ENCODE data around the gene SVIL.
"Not testable (repeated sequence)": the region's sequence is repeated elsewhere in the genome, so short reads cannot be mapped to it uniquely, and the experiment has no call there.

Gene SVIL

DNA sequence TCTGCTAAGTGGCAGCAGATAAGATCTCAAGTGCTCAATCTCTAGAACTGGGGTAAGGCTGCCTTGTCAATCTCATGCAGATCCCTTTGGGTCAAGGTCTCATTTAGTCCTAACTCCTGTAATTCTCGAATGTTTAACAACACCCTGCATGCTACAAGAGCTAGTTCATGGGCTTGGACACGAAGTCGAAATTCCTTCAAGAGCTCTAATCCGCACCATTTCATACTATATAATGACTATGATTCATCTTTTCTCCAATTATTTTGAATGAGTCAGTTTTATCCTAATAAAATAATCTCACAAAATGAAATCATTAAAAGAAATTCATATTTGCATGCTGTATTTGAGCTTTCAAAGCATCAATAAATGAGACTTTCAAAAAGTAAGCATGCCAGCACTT lies 119.7 kb downstream of the SVIL start:
- DNase-seq (ENCODE audit: low read depth) = not testable (repeated sequence)

DNA sequence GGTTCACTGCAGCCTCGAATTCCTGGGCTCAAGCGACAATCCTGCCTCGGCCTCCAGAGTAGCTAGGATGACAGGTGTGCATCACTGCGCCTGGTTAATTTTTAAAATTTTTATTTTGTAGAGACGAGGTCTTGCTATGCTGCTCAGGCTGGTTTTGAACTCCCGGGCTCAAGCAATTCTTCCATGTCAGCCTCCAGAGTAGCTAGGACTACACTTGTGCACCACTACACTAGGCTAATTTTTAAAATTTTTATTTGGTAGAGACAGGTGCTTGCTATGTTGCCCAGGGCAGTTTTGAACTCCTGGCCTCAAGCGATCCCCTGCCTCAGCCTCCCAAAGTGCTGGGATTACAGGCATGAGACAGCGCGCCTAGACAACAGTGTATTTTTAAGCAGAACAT lies 120.5 kb downstream of the SVIL start:
- DNase-seq (ENCODE audit: low read depth) = no peak

DNA sequence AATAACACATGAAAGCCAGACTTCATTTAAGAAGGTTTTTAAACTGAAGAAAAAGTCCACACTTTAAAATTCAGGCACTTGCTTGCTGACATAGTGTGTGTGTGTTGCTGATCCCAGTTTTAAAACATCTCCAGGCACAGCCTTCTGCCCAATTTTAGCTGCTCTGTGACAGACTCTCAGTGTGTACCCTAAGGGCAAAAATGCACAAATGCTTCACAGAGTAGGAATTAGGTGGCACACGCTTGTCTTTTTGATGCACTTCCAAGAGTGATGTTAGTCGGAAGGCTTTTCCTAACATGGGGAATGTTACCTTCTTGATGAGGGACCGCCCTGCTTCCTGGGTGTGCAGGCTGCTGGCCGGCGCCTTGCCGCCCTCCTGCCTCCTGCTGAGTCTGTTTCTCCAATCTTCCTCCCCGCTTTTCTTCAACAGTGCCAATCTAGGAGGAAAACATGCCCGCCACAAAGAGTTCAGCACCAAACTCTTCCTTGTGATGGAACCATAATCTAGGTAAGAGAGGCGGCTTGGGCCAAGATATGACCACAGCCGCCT lies 122.3 kb downstream of the SVIL start:
- DNase-seq (ENCODE audit: low read depth) = no peak

DNA sequence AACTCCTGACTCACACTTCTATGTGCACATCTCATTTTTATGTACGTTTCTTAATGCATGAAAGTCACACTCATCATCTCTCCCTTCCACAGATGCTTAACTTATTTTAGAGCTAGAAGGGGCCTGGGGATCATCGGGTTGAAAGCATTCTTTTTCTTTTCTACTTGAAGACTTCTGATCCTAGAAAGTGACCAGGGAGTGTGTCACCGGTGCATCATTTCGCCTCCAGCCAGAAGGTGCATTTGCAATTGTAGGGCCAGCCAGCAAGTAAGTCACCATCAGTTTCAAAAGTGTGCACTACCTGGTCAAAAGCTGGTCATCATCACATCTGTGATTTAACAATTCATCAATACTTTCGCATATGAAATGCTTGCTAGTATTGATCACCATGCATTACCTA lies 123.0 kb downstream of the SVIL start:
- DNase-seq (ENCODE audit: low read depth) = not testable (repeated sequence)

DNA sequence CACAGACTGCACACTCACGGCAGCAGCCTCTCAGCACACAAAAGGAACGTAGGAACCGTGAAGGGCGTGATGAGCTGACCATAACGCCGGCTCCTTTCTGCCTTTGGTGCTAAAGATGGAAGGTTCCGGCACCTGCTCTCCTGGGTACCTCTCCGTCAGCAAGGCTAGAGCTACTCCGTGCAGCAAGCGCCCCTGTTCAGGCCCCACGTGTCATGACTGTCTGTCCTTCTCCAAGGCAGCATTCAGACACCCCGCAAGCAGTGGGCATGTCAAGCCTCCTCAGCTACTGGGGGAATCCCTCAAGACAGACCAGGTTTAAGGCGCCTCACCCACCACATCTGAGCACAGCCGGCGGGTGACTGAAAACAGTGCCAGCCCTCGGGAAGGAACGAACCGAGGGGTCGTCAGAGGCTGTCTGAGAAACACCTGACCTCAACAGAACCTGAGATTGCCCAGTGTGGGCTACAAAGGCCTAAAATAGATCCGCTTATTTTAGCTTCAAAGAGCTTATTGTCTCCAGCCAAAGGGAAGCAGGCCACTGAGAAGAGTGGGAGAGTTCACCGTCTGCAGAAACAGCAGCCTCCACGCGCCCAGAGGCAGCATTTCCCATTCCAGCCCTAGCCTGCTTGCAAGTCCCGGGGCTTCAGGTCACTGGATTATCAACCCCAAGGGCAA lies 124.2 kb downstream of the SVIL start:
- DNase-seq (ENCODE audit: low read depth) = not testable (repeated sequence)

DNA sequence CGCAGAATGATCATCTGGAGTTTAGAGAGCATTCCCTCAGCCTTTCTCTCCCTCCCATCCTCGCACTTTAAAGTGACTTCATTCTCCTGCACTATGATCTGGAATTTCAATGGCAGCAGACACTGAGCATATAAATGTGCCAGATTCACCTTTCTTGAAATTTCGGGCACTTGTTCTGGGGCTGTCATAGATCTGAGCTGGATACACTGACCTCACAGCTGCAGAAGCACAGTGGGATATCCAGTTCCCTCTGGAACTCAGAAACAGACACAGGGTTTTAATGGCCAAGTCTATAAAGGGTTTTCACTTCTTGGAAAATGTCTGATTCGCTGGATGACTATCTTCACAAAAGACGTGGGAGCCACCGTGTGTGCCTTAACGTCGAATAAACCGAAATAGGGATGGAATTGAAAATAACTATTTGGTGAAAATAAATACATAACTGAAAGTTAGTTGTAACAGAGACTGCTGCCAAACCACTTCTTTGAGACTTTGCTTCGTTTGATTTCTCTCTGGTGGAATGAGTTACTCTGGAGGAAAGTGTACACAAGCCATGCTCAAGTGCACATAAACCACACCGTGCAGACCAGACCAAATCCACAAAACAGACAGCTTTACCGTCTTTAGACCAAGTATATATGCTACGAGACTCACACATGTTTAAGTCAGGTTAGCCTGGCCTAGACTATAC lies 126.1 kb downstream of the SVIL start:
- DNase-seq (ENCODE audit: low read depth) = no peak

DNA sequence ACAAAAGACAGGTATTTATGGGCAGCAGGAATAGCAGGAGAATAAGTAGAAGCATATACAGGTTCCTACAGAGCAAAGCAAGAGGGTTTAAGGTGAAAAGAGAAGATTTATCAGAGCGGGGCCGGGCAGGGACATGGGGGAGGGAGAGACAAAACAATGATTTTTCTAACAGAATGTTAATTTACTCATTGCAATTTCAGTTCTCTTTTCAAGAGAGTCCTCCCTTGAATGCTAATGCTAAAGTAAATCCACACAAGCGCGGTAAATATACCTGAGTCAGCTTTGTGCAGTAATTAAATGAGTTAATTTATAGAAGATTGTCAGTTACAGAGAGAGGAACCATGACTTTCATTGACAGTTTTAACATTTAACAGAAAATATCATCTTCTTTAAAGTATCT lies 127.0 kb downstream of the SVIL start:
- not testable (repeated sequence) for DNase-seq (ENCODE audit: low read depth)

DNA sequence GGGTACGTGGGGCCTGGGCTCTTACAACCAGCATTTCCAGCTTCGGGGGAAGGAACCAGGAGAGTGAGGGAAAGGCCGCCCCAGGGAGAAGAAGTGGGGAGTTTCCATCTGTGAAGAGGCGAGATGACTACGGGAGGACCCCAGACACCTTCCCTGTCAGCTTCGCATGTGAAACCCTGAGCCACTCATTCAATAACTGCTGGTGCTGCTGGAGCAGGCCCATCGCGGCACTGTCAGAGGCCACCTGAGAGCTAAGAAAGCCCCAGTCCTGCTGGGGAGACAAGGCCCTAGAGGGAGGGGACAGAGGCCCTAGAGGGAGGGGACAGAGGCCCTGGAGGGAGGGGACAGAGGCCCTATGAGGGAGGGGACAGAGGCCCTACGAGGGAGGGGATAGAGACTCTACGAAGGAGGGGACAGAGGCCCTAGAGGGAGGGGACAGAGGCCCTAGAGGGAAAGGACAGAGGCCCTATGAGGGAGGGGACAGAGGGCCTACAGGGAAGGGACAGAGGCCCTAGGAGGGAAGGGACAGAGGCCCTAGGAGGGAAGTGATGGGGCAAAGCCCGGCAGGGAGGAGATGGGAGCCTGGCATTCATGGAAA lies 128.3 kb downstream of the SVIL start:
- not testable (repeated sequence) for DNase-seq (ENCODE audit: low read depth)

DNA sequence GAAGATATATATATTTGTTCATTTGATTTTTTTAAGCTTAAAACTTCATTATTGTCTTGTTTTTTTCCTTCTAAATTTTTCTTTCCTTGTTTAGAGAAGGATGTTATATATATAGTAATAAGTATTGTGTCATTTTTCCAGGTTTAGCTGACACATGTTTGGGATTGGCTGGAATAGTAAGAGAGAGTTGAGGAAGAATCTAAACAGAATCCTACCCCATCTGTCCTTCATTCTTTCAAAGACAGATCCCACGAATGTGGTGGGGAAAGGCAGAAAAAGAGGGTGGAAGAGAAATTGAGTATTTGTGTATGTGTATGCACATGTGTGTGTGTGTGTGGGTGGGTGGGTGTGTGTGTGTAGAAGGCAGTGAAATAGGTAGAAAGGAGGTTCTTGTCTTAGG lies 132.4 kb downstream of the SVIL start:
- DNase-seq (ENCODE audit: low read depth) = no peak

DNA sequence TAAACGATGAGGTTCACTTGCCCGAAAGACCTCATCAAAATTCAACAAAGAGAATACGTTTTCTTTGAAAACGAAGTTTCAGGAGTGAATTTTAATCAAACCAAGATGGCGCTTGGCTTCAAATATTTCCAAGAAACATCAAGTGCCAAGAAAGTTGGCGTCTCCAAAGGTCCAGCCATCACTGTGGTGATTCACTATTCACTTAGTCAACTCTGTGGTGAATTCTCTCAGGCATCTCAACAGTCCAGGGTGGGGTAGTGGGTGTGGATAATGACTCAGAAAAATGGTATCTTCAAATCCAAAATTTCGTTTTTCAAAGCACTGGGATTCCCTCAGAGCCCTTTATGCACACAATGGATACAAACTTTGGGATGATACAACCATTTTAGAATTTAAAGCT lies 133.1 kb downstream of the SVIL start:
- DNase-seq (ENCODE audit: low read depth) = no peak

DNA sequence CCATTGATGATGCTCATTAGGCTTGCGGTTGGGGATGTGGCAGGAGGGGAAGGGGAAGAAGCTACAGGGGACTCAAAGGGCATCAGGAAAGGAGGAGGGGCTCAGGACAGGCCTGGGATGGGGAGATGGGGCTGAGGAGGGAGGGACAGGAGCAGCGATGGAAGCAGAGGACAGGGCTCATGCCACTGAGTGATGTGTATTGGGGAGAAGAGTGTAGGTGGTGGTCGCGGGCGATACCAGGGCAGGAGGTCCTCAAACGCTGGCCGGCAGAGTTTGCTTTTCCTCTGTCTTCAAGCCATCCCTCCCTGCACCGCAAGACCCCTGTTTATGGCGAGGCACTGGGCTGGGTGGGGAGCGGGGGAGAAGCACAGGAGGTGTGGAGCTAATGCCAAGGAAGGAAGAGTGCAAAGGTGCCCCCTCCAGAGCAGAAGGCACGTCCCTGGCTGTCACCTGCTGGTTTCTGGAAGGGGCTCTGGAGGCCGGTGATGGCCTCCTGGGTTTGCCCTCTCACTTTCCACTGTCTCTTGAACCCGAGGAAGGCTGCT lies 134.7 kb downstream of the SVIL start:
- DNase-seq (ENCODE audit: low read depth) = no peak

DNA sequence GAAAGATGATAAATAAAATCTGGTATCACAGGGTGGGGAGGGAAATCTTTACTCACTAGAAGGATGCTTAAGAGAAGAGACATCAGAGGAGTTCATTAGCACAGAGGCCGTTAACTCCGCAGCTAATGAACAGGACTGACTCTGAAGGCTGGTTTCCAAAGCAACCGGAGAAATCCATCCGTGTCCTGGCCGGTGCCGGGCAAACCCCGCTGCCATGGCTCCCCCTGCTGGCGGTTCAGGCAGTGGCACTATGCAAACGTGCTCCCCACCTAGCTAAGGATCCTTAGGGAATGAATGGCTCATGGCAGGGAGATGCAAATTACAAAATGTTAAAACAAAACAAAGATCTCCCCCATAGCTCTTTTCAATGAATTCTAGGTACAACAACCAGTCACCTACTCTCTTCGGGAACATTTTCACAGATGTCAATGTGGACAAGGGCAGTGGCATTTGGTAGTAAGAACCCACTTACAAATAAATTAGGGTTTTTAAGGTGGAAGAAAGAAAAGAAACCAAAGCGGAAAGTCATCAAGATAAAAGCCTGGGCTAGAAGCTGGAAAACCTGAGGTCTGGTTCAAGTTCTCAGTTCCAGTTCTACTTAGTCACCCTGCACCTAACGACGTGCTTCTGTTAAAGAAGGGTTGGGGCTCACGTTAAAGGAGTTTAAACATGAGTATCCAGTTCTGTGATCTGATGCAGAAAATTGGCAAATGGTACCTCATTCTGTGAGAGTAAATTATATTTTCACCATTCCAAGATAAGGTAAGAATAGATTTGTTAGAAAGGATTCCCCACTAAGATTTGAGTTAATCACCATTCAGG lies 138.2 kb downstream of the SVIL start:
- peak; percentile 45 for DNase-seq (ENCODE audit: low read depth)

DNA sequence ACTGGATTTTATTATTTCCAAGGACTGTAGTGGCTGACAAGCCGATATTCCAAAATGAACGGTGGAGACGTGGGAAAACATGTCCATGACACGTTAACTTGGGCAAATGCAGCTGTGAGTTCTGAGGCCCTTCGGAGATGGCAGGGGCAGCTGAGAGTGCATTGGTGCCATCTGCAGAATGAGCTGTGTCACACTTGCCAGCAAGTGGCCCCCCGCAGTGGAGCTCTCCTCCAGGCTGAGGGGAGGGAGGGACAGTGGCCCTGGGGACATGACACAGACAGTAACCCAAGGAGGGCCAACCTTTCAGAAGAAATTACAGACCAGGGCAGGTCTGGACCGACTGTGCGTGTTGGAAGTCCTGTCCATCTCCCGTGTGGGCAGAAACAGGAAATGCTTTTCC lies 139.4 kb downstream of the SVIL start:
- no peak for DNase-seq (ENCODE audit: low read depth)

DNA sequence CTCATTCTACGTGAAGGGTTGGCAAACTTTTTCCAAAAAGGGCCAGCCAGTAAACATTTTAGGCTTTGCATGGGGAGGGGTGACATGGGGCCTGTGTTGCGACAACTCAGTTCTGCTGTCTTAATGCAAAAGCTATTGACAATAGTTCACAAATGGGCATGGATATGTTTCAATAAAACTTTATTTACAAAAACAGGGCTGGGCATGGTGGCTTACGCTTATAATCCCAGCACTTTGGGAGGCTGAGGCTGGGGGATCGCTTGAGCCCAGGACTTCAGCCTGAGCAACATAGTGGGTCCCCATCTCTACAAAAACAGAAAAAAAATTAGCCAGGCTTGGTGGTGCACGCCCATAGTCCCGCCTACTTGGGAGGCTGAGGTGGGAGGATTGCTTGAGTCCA lies 141.1 kb downstream of the SVIL start:
- no peak for DNase-seq (ENCODE audit: low read depth)

DNA sequence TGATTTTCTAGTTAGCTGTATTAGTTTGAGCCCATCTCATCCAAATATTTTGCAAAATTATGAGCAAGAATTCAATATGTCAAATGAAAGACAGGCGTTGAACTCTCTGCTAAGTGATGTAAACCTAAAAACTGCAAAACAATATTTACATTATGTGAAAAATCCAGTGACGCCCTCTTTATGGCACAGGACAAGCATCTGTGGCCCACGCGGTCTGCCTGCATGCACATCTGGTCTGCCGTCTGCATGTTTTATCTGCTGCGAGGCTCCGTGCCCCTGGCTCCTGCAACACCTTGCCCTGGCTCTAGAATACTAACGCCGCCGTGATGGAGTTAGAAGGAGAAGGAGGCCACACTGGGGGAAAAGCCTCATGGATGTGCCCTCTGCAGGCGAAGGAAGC lies 142.0 kb downstream of the SVIL start:
- no peak for DNase-seq (ENCODE audit: low read depth)

DNA sequence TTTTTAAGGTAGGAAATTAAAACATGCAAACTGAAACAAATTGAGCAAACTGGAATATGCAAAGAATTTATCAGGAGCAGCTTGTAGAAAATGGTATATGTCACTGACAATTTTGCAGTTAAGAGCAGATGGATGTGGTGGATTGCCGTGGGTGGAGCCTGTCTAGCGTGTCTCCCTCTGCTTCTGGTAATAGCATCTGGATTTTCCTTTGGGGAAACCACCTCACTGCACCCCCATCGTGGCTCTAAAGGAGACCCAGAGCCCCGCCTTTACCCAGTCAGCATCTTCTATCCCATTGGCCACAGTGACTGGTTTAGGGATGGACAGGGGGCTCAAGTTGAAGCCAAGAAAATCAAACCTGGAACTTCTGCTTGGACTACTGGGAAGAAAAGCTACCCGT lies 142.9 kb downstream of the SVIL start:
- no peak for DNase-seq (ENCODE audit: low read depth)

DNA sequence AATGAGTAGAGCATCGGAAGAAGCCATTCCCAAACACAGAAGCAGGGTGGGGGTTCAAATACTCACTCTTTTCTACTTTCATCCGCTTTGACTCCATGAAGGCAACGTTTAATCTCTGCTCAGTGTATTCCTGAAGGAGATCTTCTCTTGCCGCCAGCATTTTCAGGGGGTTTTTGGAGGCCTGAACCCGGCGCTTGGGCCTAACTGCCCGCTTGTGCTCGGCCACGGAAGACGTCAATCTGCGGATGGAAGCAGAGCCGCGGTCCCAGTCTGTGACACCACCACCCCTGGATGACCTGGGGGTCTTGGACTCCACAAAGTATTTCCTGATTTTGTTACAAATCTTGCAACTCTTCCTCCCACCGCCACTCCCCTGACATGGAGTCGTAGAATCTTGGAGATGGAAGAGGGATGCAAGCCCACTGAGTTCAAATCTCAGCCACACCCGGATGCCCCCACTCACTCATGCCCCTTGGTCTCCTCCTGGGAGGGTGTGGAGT lies 143.9 kb downstream of the SVIL start:
- not testable (repeated sequence) for DNase-seq (ENCODE audit: low read depth)

DNA sequence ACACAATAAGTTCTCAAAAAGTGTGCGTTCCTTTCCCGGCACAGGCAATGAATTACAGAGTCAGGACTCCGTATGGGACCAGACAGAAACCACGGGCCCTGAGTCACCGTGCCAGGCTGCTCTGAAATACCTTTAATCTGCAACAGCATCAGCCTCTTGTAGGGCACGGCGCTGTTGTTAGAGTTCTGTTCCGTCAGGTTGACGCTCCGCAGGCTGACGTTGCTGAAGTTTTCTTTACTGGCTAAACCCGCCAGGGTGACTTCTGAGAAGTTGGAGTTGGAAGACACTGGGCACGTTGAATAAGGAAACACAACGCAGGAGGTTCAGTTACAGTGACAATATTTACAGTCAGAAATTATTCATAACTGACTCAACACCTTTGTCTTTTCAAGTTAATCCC lies 146.3 kb downstream of the SVIL start:
- DNase-seq (ENCODE audit: low read depth) = not testable (repeated sequence)

DNA sequence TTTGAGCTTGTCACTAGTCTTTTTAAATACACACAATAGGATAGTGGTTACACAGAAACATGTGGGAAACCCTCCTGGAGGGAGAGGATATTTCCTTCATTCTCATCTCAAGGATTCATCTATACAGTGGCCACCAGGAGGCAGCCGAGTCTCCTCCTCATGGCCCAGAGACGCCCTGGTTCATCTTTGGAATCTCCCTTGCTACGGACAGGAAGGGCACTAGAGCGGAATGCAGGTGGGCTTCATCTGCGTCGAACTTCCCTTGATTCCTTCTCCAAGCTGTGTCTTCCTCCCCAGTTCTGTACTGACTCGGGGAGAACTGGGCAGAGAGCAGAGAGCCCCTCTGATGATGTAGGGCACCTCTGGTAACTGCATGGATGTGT lies 146.9 kb downstream of the SVIL start:
- DNase-seq (ENCODE audit: low read depth) = not testable (repeated sequence)

DNA sequence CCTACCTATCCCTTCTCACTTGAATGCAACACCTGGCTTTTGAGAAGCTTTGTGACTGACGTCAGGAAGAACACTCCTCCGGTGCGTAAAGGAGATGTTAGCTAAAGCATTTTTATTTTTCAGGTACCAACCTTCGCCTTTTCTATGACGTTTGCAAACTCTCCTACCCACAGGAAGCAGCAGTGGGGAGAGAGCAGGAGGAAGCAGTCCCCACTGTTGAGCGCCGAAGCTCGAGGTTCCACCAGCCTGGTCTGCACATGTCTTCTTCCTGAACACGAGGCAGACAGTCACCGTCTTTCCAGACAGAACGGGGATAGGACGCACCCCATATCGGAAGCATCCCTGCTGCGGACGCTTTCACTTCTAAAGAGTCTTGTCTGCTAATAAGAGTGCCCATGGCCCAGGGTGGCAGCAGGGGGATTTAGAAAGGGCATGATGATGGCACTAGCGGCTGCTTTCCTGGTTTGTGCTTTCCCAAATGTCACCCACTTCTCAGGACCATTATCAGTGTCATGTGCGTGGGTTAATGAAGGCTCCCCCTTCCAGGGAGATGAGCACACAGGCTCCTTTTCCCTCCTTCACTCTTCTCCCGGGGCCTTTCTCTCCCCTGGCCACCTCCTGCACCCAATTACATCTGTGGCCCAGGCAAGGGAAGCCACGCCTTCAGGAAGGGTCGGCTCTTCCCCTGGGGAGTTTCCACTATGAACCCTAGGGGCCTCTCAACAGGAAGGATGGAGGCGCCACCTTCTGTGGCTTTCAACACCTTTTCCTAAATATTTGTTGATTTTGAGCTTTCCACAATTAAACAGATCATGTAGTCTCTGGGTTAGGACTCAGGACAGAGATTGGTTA lies 147.5 kb downstream of the SVIL start:
- not testable (repeated sequence) for DNase-seq (ENCODE audit: low read depth)

DNA sequence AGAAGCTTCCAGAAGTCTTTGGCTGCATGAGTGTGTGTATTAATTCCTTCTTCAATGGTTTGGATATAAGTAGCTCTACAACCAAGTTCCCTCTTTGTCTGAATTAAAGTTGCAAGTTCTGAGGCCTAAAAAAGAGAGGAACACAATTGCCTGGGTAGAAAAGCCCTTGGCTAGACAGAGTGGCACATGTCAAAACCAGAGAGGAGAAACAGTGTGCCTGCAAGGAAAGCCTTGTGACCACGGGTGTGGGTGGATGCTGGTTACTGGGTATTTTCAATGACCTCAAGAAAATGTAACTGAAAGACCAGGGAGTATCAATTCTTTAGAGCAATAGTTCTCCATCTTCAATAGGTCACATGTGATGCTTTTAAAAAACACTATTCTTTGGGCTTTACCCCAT lies 148.3 kb downstream of the SVIL start:
- no peak for DNase-seq (ENCODE audit: low read depth)

All from activated T-cell treated with anti-CD3 and anti-CD28 coated beads for 24 hours (primary cell).